ENCODE data around the gene OLFM4.

OLFM4 gene

GRCh38 chr13:52992110-52992509, 36.5 kb upstream of the OLFM4 start:
- no peak for DNase-seq (ENCODE audit: low read depth)
- no peak overlapping the region for H3K4me3 ChIP-seq (ENCODE audit: low read length)

GRCh38 chr13:52994051-52994450, 34.6 kb upstream of the OLFM4 start:
- H3K4me3 ChIP-seq (ENCODE audit: low read length), result no peak overlapping the region
- TF ChIP-seq CTCF (conservative IDR thresholded peaks at IDR 0.05; ENCODE audit: low read length), result no peak
- DNase-seq (ENCODE audit: low read depth), result no peak

More at GRCh38 chr13:52992110-52992509, 36.5 kb upstream of the OLFM4 start:
- no peak for TF ChIP-seq CTCF (conservative IDR thresholded peaks at IDR 0.05; ENCODE audit: low read length)

- TF ChIP-seq CTCF (conservative IDR thresholded peaks at IDR 0.05; ENCODE audit: low read length), result no peak
- DNase-seq (ENCODE audit: low read depth), result no peak
- no peak overlapping the region for H3K4me3 ChIP-seq (ENCODE audit: low read length)
These were observed 33.7 kb upstream of the OLFM4 start for GRCh38 chr13:52994865-52995264.

- H3K4me3 ChIP-seq (ENCODE audit: low read length), result no peak overlapping the region
- DNase-seq (ENCODE audit: low read depth), result no peak
- TF ChIP-seq CTCF (conservative IDR thresholded peaks at IDR 0.05; ENCODE audit: low read length), result no peak
These were observed 32.7 kb upstream of the OLFM4 start for GRCh38 chr13:52995946-52996345.

- no peak overlapping the region for H3K4me3 ChIP-seq (ENCODE audit: low read length)
- no peak for TF ChIP-seq CTCF (conservative IDR thresholded peaks at IDR 0.05; ENCODE audit: low read length)
- no peak for DNase-seq (ENCODE audit: low read depth)
These were observed 30.4 kb upstream of the OLFM4 start for GRCh38 chr13:52997951-52998876.

GRCh38 chr13:52999093-52999696, 29.4 kb upstream of the OLFM4 start:
- TF ChIP-seq CTCF (conservative IDR thresholded peaks at IDR 0.05; ENCODE audit: low read length), result no peak
- no peak overlapping the region for H3K4me3 ChIP-seq (ENCODE audit: low read length)
- no peak for DNase-seq (ENCODE audit: low read depth)
